ENCODE measurements around the gene LRRC8C.
A peak's percentile ranks its signal among the peaks of the same experiment; 100 is the strongest.

Gene LRRC8C

DNA sequence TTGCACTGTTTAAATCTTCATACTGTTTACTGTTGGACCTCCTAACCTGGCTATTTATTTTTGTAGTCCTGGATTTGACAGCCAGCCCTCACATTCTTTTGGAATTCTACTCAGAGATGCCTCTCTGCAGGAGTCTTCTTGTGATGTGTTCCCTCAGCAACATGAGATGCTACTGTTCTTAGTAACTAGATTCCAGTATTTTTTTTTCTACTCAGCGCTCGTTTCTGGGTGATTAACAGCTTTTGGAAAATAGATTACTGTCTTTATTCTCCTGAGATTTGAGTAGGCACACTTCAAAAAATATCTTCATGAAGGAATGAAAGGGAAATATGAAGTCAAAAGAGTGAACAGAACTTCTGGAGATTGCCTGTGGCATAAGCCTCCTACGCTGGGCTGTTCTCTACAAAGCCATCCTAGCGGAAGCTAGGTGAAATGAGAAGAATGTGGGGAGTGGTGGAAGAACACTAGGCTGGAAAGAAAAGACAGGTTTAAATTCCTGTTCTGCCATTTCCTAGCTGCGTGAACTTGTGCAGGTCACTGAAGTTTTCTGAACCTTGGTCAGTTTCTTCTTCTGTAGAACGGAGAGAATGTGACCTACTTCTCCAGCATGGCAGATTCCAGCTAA lies 75.9 kb downstream of the LRRC8C start:
- no peak for FAIRE-seq

GRCh38 chr1:89710498-89711139 lies 77.7 kb downstream of the LRRC8C start:
- FAIRE-seq, result no peak

DNA sequence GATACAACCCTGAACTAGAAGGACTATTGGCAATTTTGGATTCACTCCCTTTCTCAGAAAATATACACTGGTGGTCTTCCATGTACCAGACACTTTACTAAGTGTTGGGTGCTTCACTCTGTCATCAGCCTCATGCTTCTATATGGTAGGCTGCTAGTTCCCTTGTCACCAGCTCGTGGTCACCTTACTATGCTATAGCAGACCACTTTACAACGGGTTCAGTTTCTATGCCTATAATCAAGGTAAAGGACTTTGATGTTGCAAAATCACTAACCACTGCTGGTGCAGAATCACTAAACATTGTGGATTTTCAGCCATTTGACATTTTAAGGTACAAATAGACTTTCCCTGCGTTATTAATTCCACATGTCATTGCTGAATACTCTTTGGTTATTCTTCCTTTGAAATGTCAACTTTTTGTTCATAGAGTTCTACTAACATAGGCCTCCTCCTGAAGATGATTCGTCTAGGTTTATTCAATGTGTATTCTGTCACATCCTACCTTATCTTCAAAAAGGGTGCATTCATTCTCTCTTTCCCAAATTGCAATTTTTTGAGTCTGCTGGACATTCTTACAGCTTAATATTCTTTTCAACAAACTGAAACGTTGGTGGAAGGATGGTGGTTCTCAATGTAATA lies 78.3 kb downstream of the LRRC8C start:
- no peak for FAIRE-seq

GRCh38 chr1:89712420-89712819 lies 79.5 kb downstream of the LRRC8C start:
- FAIRE-seq, result no peak

- FAIRE-seq, result no peak
Observed at GRCh38 chr1:89715677-89716076, 82.8 kb downstream of the LRRC8C start.

DNA sequence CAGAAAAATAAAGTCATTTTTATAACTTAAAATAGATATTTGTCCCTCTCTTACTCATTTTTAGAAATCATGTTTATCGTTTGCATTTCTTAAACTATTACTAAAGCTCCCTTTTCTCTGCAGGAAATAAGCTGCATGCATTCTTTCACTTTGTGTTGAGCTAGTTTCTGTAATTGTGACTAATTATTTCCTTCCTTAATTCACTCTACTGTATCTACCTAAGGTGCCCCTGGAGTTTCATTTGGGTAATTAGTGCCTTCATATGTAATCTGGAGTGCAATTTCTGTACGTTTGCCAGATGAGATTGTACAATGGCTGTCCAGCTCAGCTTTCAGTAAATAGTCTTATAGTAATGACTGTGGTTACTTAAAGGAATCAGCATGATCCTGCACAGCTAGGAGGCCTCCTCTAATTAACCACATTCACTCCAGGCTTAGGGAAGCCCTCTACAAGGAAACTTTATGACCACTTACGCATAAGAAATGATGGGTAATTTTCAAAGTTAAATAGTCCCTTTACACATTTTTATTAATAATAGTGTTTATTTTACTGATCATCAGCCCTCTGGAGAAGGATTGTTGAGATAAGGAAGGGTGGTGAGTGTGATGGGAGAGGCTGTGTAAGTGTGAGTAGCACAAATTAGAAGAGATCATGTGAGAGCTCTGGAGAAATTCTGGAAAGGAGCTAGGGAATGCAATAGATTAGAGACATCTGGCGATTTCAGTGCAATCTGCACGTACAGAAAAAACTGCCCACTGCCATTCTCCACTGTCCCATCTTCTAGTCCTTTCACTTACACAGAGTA lies 86.8 kb downstream of the LRRC8C start:
- FAIRE-seq, result no peak

DNA sequence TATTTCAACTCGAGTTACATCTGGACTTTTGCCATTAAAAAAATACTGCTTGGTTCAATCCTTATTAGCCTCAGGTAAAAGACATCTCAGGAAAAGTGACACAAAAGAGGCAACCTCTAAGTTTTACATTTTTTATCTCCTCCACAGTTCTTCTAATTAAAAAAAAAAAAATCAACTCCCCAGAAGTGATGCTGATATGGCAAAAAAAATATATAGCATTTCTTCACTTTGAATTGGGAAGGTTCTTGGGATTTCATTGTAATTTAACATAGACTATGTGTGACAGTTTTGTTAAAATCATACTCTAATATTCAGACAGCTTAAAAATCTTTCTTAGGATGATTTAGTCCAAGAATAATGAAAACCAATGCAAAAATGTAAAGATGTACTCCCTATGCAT lies 87.9 kb downstream of the LRRC8C start:
- no peak for FAIRE-seq

DNA sequence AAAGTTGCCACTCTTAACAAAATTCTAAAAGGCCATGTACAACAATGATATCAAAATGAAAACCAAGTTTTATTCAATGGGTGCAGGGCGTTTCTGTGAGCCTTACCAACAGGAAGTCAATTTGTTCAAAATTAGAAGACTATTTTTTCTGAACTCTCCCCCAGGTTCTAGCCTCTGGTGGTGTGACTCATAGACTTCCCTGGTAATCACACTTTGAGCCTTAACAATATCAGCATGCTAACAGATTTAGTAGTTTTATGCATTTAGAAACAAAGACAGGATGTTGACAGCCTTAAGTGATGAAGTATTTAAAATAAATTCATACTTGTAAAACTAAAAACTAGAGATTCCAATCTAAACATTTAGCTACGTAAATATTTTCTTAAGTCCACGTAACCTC lies 88.4 kb downstream of the LRRC8C start:
- FAIRE-seq, result no peak

- FAIRE-seq, result no peak
Observed at GRCh38 chr1:89723144-89723543, 90.2 kb downstream of the LRRC8C start.

GRCh38 chr1:89723863-89724262 lies 90.9 kb downstream of the LRRC8C start:
- no peak for FAIRE-seq

DNA sequence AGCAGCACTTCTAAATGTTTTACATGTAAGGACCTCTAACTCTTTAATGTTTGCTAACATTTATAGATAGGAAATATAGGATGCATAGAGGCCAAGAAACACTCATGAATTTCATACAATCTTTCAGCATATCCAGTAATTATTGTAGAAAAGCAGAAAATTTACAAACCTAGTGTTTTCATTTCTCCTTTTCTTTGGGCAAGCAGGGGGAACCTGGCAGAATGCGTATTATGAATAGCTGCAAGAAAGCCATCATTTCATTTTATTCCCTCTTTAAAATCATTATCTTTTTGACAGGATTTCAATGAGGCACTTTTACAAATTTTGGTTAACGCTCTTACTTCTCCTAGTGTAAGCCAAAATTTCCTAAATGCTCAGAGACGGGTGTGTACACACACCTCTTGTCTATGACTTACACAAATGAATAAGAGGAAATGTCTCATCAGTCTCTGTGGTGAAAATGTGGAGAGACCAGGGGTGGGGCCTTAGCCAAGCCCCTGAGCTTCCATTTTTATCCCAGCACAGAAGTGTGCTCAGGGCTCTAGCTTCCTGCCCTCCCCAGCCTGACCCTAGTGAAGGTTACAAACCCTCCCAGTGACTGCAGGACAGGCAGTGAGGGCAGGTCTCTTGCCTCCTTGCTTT lies 91.6 kb downstream of the LRRC8C start:
- no peak for FAIRE-seq

DNA sequence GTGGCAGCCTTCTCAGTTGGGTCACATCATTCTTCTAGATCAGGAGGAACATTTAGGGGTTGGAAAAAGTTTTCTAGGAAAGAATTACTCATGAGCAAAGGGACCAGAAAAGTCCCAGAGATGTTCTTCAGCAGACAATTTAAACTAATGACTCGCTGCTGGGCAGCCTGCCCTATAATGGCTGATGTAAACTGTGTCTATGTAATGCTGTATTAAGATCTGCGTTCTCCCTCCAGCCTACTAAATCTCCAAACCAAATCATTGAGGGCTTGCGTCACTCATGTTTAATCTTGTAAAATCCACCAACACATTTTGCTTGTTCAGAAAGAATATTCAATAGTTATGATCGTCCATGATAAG lies 92.1 kb downstream of the LRRC8C start:
- no peak for FAIRE-seq

GRCh38 chr1:89725631-89726030 lies 92.7 kb downstream of the LRRC8C start:
- FAIRE-seq, result no peak

GRCh38 chr1:89727517-89728312 lies 94.8 kb downstream of the LRRC8C start:
- FAIRE-seq, result no peak

DNA sequence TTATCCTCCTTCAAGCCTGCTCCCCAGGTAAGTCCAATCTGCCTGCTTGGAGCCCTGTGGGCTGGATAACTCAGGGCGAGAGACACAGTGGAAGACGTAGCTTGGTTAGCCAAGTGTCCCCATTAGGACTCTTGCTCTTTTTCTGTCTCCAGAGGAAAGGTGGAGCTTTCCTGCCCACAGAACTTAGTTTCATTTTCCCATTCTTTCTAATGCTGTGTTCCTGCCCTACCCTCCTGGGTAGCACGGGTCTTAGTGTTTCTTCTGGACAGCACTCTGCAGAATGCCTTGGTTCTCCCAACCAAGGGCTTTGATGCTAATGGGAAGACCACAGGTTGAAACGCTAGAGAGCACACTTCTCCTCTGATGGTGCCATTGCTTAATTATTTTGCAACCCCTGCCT lies 95.5 kb downstream of the LRRC8C start:
- FAIRE-seq, result no peak

DNA sequence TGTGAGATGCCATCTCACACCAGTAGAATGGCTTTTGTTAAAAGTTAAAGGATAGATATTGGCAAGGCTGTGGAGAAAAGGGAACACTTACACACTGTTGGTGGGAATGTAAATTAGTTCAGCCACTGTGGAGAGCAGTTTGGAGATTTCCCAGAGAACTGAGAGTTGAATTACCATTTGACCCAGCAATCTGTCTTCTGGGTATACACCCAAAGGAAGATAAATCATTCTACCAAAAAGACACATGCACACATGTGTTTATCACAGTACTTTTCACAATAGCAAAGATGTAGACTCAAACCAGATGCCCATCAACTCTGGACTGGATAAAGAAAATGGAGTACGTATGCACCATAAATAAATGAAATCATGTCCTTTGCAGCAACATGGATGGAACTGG lies 99.3 kb downstream of the LRRC8C start:
- no peak for FAIRE-seq

- FAIRE-seq, result no peak
Observed at GRCh38 chr1:89732643-89733222, 99.8 kb downstream of the LRRC8C start.

DNA sequence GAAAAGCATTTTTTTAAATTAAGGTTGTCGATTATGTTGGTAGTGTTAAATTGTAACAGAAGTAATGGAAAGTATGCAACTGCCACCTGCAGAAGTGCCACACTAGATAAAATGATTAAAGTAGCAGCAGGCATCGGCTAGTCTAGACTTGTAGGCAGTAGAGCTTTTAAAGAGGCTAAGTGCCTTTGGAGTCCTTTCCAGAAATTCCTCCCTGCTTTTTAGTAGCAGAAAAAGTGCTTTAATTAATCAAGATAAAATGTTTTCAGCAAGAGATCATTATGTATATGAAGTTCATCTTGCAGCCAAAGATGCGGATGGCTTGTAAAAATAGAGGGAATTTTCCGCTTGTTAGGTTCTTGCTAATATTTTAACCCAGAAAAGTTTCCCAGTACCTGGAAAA lies 100.8 kb downstream of the LRRC8C start:
- no peak for FAIRE-seq

DNA sequence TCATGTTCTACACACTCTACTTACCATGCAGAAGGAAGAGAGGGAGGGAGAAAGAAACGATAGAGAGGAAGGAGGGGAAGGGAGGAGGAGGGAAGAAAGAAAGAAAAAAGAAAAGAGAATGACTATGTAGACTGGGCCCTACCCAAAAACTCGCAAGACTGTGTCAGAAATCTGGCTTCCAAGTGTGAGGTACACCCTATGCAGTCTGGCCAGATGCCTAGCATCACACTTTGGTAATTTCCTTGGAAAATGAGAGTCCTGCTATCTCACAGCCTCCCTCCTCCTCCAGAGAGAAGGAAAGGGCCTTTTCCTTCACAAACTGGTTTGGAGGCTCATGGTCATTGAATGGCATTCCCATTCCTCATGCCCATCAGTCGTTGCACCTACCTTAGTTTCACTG lies 101.5 kb downstream of the LRRC8C start:
- FAIRE-seq, result no peak

DNA sequence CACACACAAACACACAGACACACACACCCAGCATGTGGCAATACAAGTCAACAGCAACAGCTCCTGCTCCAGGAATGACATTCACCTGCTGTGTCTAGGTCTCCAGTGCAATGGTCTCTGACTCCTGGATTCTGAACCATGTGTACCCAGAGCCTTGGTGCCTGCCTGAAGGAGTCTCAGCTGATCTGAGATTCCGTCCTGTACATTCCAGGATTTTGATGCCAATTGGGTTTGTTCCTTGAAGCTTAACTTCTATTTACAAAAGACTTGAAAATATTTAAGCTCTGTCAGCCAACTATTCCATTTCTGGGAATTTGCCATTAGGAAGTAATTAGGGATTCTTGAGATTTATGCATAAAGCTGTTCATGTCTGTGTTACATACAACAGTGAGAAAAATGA lies 102.6 kb downstream of the LRRC8C start:
- FAIRE-seq, result no peak

- peak; percentile 39 for FAIRE-seq
Observed at GRCh38 chr1:89736937-89737733, 104.2 kb downstream of the LRRC8C start.
